GM19467 (cell line): Measurements from ENCODE around the gene AHNAK.
"Not testable (repeated sequence)": the region's sequence is repeated elsewhere in the genome, so short reads cannot be mapped to it uniquely, and the experiment has no call there.

Source experiments
- ATAC-seq: cut with Tn5 transposase; IDR thresholded peaks from one replicate; pipeline ENCODE4 v1.9.1; 2021; ENCODE audit warnings: mild to moderate bottlenecking, moderate library complexity; ENCODE audit not compliant: unreplicated experiment

AHNAK gene

GRCh38 chr11:62390722-62391121 is 155.9 kb downstream of the AHNAK start:
- ATAC-seq: no peak

- ATAC-seq: no peak
These were observed 156.4 kb downstream of the AHNAK start for GRCh38 chr11:62390237-62390636.

- no peak for ATAC-seq
These were observed 157.6 kb downstream of the AHNAK start for GRCh38 chr11:62388999-62389398.

- ATAC-seq: no peak
These were observed 159.2 kb downstream of the AHNAK start for GRCh38 chr11:62387381-62387780.

- ATAC-seq: not testable (repeated sequence)
These were observed 160.5 kb downstream of the AHNAK start for GRCh38 chr11:62386083-62386482.

GRCh38 chr11:62383822-62384221 is 162.8 kb downstream of the AHNAK start:
- no peak for ATAC-seq
